Kidney (tissue), 14 donors: Measurements from ENCODE around the gene WDR4. TPM values are rescaled to one million over a fixed set of nuclear protein-coding genes. Genes with fewer than 3 reads are reported as not detected.

Source experiments
- DNase-seq, 5 donors: peaks; one replicate each; pipeline ENCODE4 v3.0.0-alpha.2; 2013 to 2020
- FAIRE-seq: peaks from 2 replicates; lab custom pipeline; 2012; peaks lifted over from hg19 to GRCh38; lab: Jason Lieb, UNC
- H3K27ac ChIP-seq, 2 donors: one replicate each; pipeline ENCODE4 v1.7.0; 2013; ENCODE audit warnings: low read depth in 2 of 2, low read length in 2 of 2, inconsistent platforms in 1 of 2
- H3K27me3 ChIP-seq: one replicate; pipeline ENCODE4 v1.7.1; 2013; ENCODE audit warnings: low read length, inconsistent platforms; ENCODE audit not compliant: control insufficient read depth, insufficient read depth
- H3K36me3 ChIP-seq, 3 donors: one replicate each; pipeline versions ENCODE4 v1.7.0 to v1.7.1; 2013; ENCODE audit warnings: low read length in 3 of 3, control low read depth in 1 of 3, inconsistent platforms in 1 of 3; ENCODE audit not compliant: insufficient read depth in 3 of 3, control insufficient read depth in 2 of 3
- H3K4me1 ChIP-seq, 3 donors: one replicate each; pipeline versions ENCODE4 v1.7.0 to v1.7.1; 2013; ENCODE audit warnings: low read length in 3 of 3, inconsistent platforms in 1 of 3, low read depth in 1 of 3; ENCODE audit not compliant: control insufficient read depth in 2 of 3, insufficient read depth in 2 of 3
- H3K4me3 ChIP-seq, 3 donors: one replicate each; pipeline versions ENCODE4 v1.7.0 to v1.8.1; 2013; ENCODE audit warnings: low read length in 3 of 3, control low read depth in 1 of 3, inconsistent platforms in 1 of 3
- H3K9ac ChIP-seq, 3 donors: one replicate each; pipeline versions ENCODE4 v1.7.0 to v1.7.1; 2013; ENCODE audit warnings: low read length in 3 of 3, control low read depth in 1 of 3, inconsistent platforms in 1 of 3
- H3K9me3 ChIP-seq, 3 donors: one replicate each; pipeline versions ENCODE4 v1.7.0 to v1.7.1; 2013; ENCODE audit warnings: low read length in 3 of 3, control low read depth in 1 of 3, inconsistent platforms in 1 of 3; ENCODE audit not compliant: control insufficient read depth in 2 of 3, insufficient read depth in 1 of 3
- CTCF ChIP-seq: IDR thresholded peaks from 3 replicates; pipeline ENCODE4 v1.5.1; 2012; ENCODE audit warnings: mild to moderate bottlenecking, moderate library complexity, borderline replicate concordance; ENCODE audit not compliant: insufficient read depth; ENCODE audit errors: extremely low read depth
- intact Hi-C: fragments of 100-400 bp; cut with DNase I; formaldehyde crosslinking; loops from one replicate; pipeline ENCODE4 v1.11.1; 2022
- polyA plus RNA-seq: library from polyadenylated mRNA; stranded (reverse); fragments of 350-450 nt; fragmentation: Illumina TruSeq; extraction: RNeasy Lipid Tissue Mini Kit (QIAGEN cat#74804); gene quantifications from one replicate; pipeline ENCODE4 v1.2.3, GENCODE V29; 2014; ENCODE audit warnings: low read depth, low replicate concordance; ENCODE audit not compliant: insufficient read depth
- total RNA-seq: library from RNA; stranded (reverse); fragmentation: NEBNext Ultra II Directional; extraction: Animal tissue kit (Norgen Biotek cat#: 25700); gene quantifications from one replicate; pipeline ENCODE4 v1.2.1, GENCODE V29; 2021
- donor health status: control.
- donor health status: control.
- donor health status: control.
- donor health status: control.
- donor health status: control.
- donor health status: DM: yes; HTN: yes; CAD: no.
- donor health status: Normal renal cell carcinoma (clear cell type).

Gene WDR4
- total and polyA plus RNA-seq, 2 donors from 2014 or later = 4.8 to 20.4 TPM

GRCh38 chr21:42862774-42863503 is 16.4 kb downstream of the WDR4 start:
- H3K9ac ChIP-seq = no peak overlapping the region
- FAIRE-seq (no peak), DNase-seq (peak in 1 of 5 donors; percentile 68)
- H3K4me3 ChIP-seq = no peak overlapping the region
- no peaks in the 10 kb centered on the region for H3K4me1 ChIP-seq
- H3K27me3 ChIP-seq = no peaks in the 10 kb centered on the region
- H3K9me3 ChIP-seq = no peaks in the 10 kb centered on the region
- intact Hi-C loops = no loop called here
- H3K27ac ChIP-seq = no peak overlapping the region
- peaks cover 4 to 32% (median 14%) of the 10 kb centered on the region in 3 donors for H3K36me3 ChIP-seq
- no peak for TF ChIP-seq CTCF

- FAIRE-seq = no peak
- no peak for DNase-seq
- Histone ChIP-seq H3K9ac (no peak overlapping the region), H3K4me3 (no peak overlapping the region), H3K9me3 (no peaks in the 10 kb centered on the region), H3K36me3 (peaks cover 4 to 30% (median 14%) of the 10 kb centered on the region in 3 donors), H3K27me3 (no peaks in the 10 kb centered on the region), H3K4me1 (no peaks in the 10 kb centered on the region), H3K27ac (no peak overlapping the region)
- intact Hi-C loops = no loop called here
- no peak for TF ChIP-seq CTCF
These were observed 17.4 kb downstream of the WDR4 start for GRCh38 chr21:42861848-42862400.

- no peaks in the 10 kb centered on the region for H3K9me3 ChIP-seq
- no peak for FAIRE-seq
- H3K9ac ChIP-seq = no peak overlapping the region
- no peaks in the 10 kb centered on the region for H3K27me3 ChIP-seq
- H3K27ac ChIP-seq = no peak overlapping the region
- no peak overlapping the region for H3K4me3 ChIP-seq
- intact Hi-C loops = no loop called here
- no peak for DNase-seq
- peaks cover 4 to 31% (median 14%) of the 10 kb centered on the region in 3 donors for H3K36me3 ChIP-seq
- no peaks in the 10 kb centered on the region for H3K4me1 ChIP-seq
- TF ChIP-seq CTCF = no peak
These were observed 18.0 kb downstream of the WDR4 start for GRCh38 chr21:42861311-42861847.
